ENCODE data around the gene GRID2.

- TF ChIP-seq POLR2AphosphoS5 (IDR thresholded peaks at IDR 0.05; ENCODE audit: insufficient read depth in 1 of 2, low read depth in 1 of 2) (no peak), POLR2A (IDR thresholded peaks at IDR 0.05) (no peak)
Observed at GRCh38 chr4:93529692-93530372, 1226.1 kb downstream of the GRID2 start.
